B cell (primary cell): ENCODE measurements around the gene NMD3. TPM values are rescaled to one million over a fixed set of nuclear protein-coding genes. Genes with fewer than 3 reads are reported as not detected.

Experiments used
- ATAC-seq: fragments of 200-7000 bp; cut with Tn5 transposase; one replicate; pipeline ENCODE4 v1.10.0; 2021; ENCODE audit warnings: low read depth, mild to moderate bottlenecking, moderate number of reproducible peaks, moderate library complexity
- CTCF ChIA-PET: fragments of 350-600 bp; sonication (Branson Sonifier 250); formaldehyde crosslinking; loops from one replicate; lab custom pipeline; 2021; ENCODE audit warnings: antibody characterized with exemption, inconsistent platforms; lab: Charles Lee
- POLR2A ChIA-PET: fragments of 350-600 bp; sonication (Branson Sonifier 250); formaldehyde crosslinking; loops from one replicate; lab custom pipeline; 2021; ENCODE audit warnings: antibody characterized with exemption; lab: Charles Lee
- DNase-seq: peaks from one replicate; pipeline ENCODE4 v3.0.0; 2013
- H2AFZ ChIP-seq: 2 replicates; pipeline ENCODE4 v1.6.1; 2012; ENCODE audit warnings: mild to moderate bottlenecking, low read depth, low read length; ENCODE audit not compliant: insufficient read depth, poor library complexity, severe bottlenecking
- H3K27ac ChIP-seq, 2 donors: 1 replicate in 1 of 2; 2 replicates in 1 of 2; pipeline ENCODE4 v1.5.1; 2012 to 2013; ENCODE audit warnings: low read length in 2 of 2, mild to moderate bottlenecking in 2 of 2, moderate library complexity in 1 of 2
- H3K27me3 ChIP-seq, 4 experiments: fragments of 200-600 bp in 1 of 4; sonication (generic) in 1 of 4; replicated peaks in 1 of 4; 1 replicate in 2 of 4; 2 replicates in 2 of 4; pipeline versions ENCODE4 v1.6.1 to v1.7.0; 2013 to 2016; ENCODE audit warnings: low read length in 3 of 4, mild to moderate bottlenecking in 2 of 4, mixed read lengths in 1 of 4, moderate library complexity in 1 of 4; ENCODE audit not compliant: insufficient read depth in 4 of 4, control insufficient read depth in 3 of 4; ENCODE audit errors: control extremely low read depth in 1 of 4
- H3K36me3 ChIP-seq, 2 experiments: replicated peaks in 1 of 2; 1 replicate in 1 of 2; 2 replicates in 1 of 2; pipeline versions ENCODE4 v1.6.1 to v1.7.1; 2013; ENCODE audit warnings: low read length in 1 of 2; ENCODE audit not compliant: insufficient read depth in 2 of 2, control insufficient read depth in 1 of 2; ENCODE audit errors: control extremely low read depth in 1 of 2, extremely low read depth in 1 of 2
- H3K4me1 ChIP-seq, 2 donors: fragments of 200-600 bp in 1 of 2; sonication (generic) in 1 of 2; 1 replicate in 1 of 2; 2 replicates in 1 of 2; pipeline versions ENCODE4 v1.5.1 to v1.6.1; 2013 to 2017; ENCODE audit warnings: low read length in 2 of 2; ENCODE audit not compliant: control insufficient read depth in 2 of 2, insufficient read depth in 2 of 2
- H3K4me2 ChIP-seq: replicated peaks from 2 replicates; pipeline ENCODE3; 2012; ENCODE audit warnings: mild to moderate bottlenecking, low read depth, low read length; ENCODE audit not compliant: poor library complexity, severe bottlenecking
- H3K4me3 ChIP-seq, 5 experiments: fragments of 200-600 bp in 1 of 5; sonication (generic) in 1 of 5; 1 replicate in 3 of 5; 2 replicates in 2 of 5; pipeline versions ENCODE4 v1.5.1 to v1.7.0; 2011 to 2016; ENCODE audit warnings: low read length in 4 of 5, mild to moderate bottlenecking in 4 of 5, low read depth in 2 of 5, control low read depth in 1 of 5, moderate library complexity in 1 of 5; ENCODE audit not compliant: insufficient read depth in 1 of 5; ENCODE audit errors: control extremely low read depth in 1 of 5, extremely low read depth in 1 of 5
- H3K79me2 ChIP-seq: fragments of 200-600 bp; sonication (generic); one replicate; pipeline ENCODE4 v1.6.0; 2016; ENCODE audit warnings: low read length; ENCODE audit not compliant: control insufficient read depth, insufficient read depth
- H3K9ac ChIP-seq: fragments of 200-600 bp; sonication (generic); 2 replicates; pipeline ENCODE4 v1.6.1; 2017; ENCODE audit warnings: mild to moderate bottlenecking, low read length, moderate library complexity
- H3K9me3 ChIP-seq, 3 donors: one replicate each; pipeline versions ENCODE4 v1.6.1 to v1.7.1; 2013; ENCODE audit warnings: low read length in 2 of 3; ENCODE audit not compliant: control insufficient read depth in 2 of 3, insufficient read depth in 1 of 3; ENCODE audit errors: control extremely low read depth in 1 of 3
- H4K20me1 ChIP-seq: 2 replicates; pipeline ENCODE4 v1.6.0; 2012; ENCODE audit warnings: mild to moderate bottlenecking, low read length; ENCODE audit not compliant: insufficient read depth, control insufficient read depth, poor library complexity, severe bottlenecking
- H3K27ac Mint-ChIP-seq: one replicate; pipeline ENCODE4 v1.8.0; 2021; ENCODE audit warnings: mixed read lengths
- H3K27me3 Mint-ChIP-seq: one replicate; pipeline ENCODE4 v1.8.0; 2021; ENCODE audit warnings: mixed read lengths
- H3K4me1 Mint-ChIP-seq: one replicate; pipeline ENCODE4 v1.8.0; 2021; ENCODE audit warnings: mixed read lengths
- H3K4me3 Mint-ChIP-seq: one replicate; pipeline ENCODE4 v1.8.0; 2021; ENCODE audit warnings: mixed read lengths
- H3K9me3 Mint-ChIP-seq: one replicate; pipeline ENCODE4 v1.8.0; 2022; ENCODE audit warnings: mixed read lengths; ENCODE audit not compliant: insufficient read depth
- CTCF ChIP-seq: fragments of 200-600 bp; IDR thresholded peaks from one replicate; pipeline ENCODE4 v1.8.0; 2022; ENCODE audit warnings: antibody characterized with exemption, mild to moderate bottlenecking
- EZH2 ChIP-seq: IDR thresholded peaks from 2 replicates; pipeline ENCODE4 v1.6.1; 2012; ENCODE audit warnings: borderline replicate concordance, low read depth, mild to moderate bottlenecking, moderate library complexity, low read length; ENCODE audit not compliant: insufficient read depth, poor library complexity, severe bottlenecking
- WGBS: methylation state at CpG from one replicate; pipeline ENCODE4 v1.1.5; 2013; ENCODE audit warnings: missing lambda C conversion rate; ENCODE audit not compliant: insufficient coverage; 5-methylcytosine and 5-hydroxymethylcytosine counted together
- intact Hi-C: fragments of 100-400 bp; cut with micrococcal nuclease; formaldehyde crosslinking; loops from one replicate; pipeline ENCODE4 v1.10.0; 2022
- polyA plus RNA-seq: library from polyadenylated mRNA; depleted of rRNA; stranded (reverse); fragments of >200 nt; gene quantifications from 2 replicates; pipeline ENCODE4 v1.2.3, GENCODE V29; 2012
- total RNA-seq, 2 donors: library from RNA; stranded (reverse); fragments of 120-200 nt in 1 of 2; gene quantifications; 1 replicate in 1 of 2; 2 replicates in 1 of 2; pipeline versions ENCODE4 v1.2.3 to v1.2.4, GENCODE V29; 2013 to 2022

Gene NMD3
- total and polyA plus RNA-seq, 2 donors (not counting 1 experiment from before 2014, with no cell fraction given): 14.5 to 38.0 TPM

GRCh38 chr3:161265916-161266571, 44.9 kb downstream of the NMD3 start:
- Histone ChIP-seq H3K9me3 (peaks cover 0 to 4% (median 0%) of the 10 kb centered on the region in 3 donors), H3K27ac (no peak overlapping the region), H3K9ac (no peak overlapping the region), H3K79me2 (no peaks in the 10 kb centered on the region), H3K4me2 (no peak overlapping the region), H2AFZ (no peak overlapping the region), H3K27me3 (no peaks in the 10 kb centered on the region), H4K20me1 (no peaks in the 10 kb centered on the region), H3K4me3 (no peak overlapping the region), H3K4me1 (no peaks in the 10 kb centered on the region), H3K36me3 (peaks cover 1 to 6% of the 10 kb centered on the region in 2 experiments)
- TF ChIP-seq EZH2 (no peak), CTCF (no peak)
- H3K4me3 Mint-ChIP-seq: no peak overlapping the region
- DNase-seq (no peak), ATAC-seq (no peak)
- CTCF ChIA-PET: no interaction called here
- intact Hi-C loops: no loop called here
- no peaks in the 10 kb centered on the region for H3K27me3 Mint-ChIP-seq
- H3K27ac Mint-ChIP-seq: no peak overlapping the region
- H3K9me3 Mint-ChIP-seq: no peaks in the 10 kb centered on the region
- POLR2A ChIA-PET: no interaction called here
- no peaks in the 10 kb centered on the region for H3K4me1 Mint-ChIP-seq
- 80% methylated on average over 1 of the region's 5 CpGs for WGBS

- Histone ChIP-seq H3K9me3 (peaks cover 0 to 4% (median 0%) of the 10 kb centered on the region in 3 donors), H4K20me1 (no peaks in the 10 kb centered on the region), H3K4me2 (no peak overlapping the region), H3K79me2 (no peaks in the 10 kb centered on the region), H3K9ac (no peak overlapping the region), H3K4me3 (no peak overlapping the region), H3K4me1 (no peaks in the 10 kb centered on the region), H2AFZ (no peak overlapping the region), H3K27ac (no peak overlapping the region), H3K36me3 (peaks cover 1 to 6% of the 10 kb centered on the region in 2 experiments), H3K27me3 (no peaks in the 10 kb centered on the region)
- Mint-ChIP-seq H3K4me1 (no peaks in the 10 kb centered on the region), H3K27me3 (no peaks in the 10 kb centered on the region), H3K9me3 (no peaks in the 10 kb centered on the region), H3K27ac (no peak overlapping the region), H3K4me3 (no peak overlapping the region)
- ChIA-PET CTCF (no interaction called here), POLR2A (no interaction called here)
- ATAC-seq: no peak
- no CpG with 5 or more reads among the region's 1 CpG for WGBS
- no peak for DNase-seq
- intact Hi-C loops: no loop called here
- TF ChIP-seq CTCF: no peak
- TF ChIP-seq EZH2: no peak
These were observed 45.6 kb downstream of the NMD3 start for GRCh38 chr3:161266731-161267150.
